HG02938 (cell line): Measurements from ENCODE around the gene KIF17.

ENCODE experiments used
- ATAC-seq: cut with Tn5 transposase; IDR thresholded peaks from one replicate; pipeline ENCODE4 v1.9.1; 2021; ENCODE audit warnings: mild to moderate bottlenecking, moderate library complexity; ENCODE audit not compliant: unreplicated experiment

Gene KIF17

DNA sequence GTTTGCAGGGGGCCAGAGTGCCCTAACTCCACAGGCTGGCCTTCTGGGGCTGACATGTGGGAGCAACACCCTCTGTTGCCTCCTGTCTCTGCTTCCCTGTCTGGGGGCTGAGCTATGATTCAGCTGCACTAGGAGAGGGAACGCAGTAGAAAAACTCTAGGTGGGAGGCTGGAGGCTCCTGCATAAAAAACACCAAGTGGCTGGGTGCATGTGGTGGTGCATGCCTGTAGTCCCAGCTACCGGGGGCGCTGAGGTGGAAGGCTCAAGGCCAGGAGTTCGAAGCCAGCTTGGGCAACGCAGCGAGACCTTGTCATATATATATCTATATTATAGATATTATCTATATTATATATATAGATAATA lies 5.6 kb downstream of the KIF17 start:
- no peak for ATAC-seq

DNA sequence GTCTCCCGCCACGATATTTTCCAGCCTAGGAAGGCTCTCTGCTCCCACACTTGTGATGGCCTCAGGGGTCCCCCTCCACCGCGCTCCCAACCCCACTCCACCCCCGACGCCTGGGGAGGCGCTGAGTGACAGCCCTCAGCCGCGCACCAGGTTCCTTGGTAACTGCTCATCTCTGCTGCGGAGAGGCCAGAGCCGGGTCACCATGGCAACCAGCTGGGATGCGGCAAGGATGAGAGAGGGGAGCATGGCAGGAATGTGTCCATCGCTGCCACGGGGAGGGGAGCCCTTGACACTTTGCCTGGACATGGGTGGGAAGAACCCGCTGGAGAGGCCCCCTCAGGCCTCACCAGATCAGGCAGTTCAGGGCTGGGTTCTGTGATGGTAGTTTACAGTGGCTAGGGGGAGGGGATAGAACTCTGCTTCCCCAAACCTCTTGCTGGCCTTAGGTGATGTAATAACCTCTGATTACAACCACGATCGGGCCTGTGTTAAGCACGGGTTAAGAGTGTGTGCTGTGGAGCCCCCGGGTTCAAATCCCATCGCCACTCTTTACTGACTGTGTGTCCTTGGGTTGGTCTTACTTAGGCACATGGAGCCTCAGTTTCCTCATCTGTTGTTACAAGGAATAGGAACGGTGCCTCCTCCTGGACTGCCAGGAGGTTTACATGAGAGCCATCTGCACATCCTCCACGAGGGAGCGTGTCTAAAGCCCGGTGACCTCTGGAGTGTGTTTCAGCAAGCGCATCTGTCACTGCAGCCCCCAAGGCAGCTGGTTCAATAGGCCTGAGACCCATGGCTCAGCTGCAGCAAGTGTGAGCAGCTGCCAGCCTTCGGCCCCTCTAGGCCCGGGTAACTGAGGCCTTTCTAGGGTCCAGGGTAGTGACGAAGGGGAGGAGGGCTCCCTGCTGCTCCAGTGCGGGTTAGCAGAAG lies 6.3 kb downstream of the KIF17 start:
- ATAC-seq, result no peak

DNA sequence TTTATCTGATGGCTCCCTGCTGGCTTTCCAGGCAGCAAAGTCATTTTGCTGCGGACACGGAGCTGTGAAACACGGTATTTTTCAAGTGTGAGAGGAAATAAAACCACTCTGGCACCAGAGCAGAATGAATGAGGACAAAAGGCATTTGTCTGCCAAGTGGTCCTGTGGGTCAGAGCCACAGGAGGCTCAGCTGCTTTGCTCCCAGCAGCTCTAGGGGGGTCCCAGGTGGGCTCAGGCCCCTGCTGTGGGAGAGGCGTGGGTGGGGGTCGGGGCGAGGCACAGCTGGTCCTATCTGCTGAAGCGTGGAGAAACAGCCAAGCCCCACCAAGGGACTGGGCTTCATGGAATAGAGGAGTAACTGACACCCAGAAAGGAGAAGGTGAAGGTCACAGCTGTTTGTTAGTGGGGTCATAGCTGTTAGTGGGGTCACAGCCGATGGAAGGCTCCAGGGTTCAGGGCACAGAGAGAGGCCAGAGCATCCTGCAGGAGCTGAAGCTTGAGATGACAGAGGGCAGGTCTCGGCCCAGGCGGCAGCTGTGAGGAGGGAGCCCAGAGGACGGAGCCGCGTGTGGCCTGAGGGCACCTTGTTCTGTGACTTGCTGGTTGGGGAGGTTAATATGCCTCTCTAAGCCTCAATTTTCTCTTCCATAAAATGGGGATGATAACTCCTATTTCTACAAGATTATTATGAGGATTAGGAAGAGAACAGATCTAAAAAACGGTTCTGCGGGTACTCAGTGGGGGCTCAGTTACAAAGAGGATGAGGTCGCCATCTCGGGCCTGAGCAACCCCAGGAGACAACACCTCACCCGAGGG lies 7.1 kb downstream of the KIF17 start:
- no peak for ATAC-seq

DNA sequence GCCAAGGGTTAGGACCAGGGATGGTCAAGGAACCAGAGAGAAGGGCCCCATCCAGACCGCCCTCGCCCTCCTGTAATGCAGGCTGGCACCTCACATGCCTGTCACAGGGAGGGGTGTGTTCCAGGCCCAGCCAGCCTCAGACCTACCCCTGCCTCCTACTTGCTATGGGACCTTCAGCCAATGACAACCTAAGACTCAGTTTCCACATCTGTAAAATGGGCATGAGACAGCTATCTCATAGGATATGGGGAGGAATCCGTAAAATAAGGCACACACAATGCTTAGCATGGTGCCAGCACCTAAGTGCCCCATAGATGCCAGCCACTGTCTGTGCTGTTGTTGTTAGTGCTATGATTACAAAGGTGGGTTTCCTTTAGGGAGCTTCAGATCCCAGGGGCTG lies 7.9 kb downstream of the KIF17 start:
- ATAC-seq, result no peak

DNA sequence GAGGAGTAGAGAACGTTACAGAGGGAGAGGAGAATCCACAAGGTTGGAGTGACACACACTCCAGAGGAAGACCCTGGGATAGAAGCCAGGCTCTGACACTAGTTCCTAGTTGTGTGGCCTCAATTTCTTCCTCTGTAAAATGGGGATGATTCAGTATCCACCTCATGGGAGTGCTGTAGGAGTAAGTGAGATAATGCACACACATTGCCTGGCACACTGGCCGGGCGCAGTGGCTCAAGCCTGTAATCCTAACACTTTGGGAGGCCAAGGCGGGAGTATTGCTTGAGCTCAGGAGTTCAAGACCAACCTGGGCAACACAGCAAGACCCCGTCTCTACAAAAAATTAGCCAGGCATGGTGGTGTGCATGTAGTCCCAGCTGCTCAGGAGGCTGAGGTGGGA lies 8.9 kb downstream of the KIF17 start:
- no peak for ATAC-seq

DNA sequence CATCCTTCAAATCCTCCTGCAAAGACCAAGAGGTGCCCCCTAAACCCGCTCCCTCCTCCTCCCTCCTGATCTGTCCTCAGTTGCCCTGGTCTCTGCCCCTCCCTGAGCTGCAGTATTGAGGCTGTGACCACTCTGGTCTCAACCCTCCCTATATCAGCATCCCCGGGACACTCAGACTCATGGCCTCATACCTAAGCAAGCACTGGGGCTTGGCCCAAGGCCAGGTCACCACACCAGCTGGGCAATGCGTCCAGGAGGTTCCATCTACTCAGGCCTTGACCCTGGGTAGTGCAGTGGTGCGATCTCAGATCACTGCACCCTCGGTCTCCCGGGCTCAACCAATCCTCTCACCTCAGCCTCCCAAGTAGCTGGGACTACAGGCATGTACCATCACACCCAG lies 9.8 kb downstream of the KIF17 start:
- no peak for ATAC-seq

DNA sequence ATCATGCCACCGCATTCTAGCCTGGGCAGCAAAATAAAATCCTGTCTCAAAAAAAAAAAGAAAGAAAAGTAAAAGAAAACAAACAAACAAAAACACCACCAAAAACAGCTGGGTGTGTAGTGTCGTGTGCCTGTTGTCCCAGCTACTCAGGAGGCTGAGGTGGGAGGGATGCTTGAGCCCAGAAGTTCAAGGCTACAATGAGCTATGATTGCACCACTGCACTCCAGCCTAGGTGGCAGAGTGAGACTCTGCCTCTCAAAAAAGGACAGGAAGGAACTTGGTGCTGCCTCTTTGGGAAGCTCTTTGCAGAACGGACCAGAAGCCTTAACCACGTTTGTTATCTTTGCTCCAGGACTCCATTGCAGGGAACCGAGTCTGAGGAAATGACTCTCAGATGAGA lies 11.0 kb downstream of the KIF17 start:
- no peak for ATAC-seq

DNA sequence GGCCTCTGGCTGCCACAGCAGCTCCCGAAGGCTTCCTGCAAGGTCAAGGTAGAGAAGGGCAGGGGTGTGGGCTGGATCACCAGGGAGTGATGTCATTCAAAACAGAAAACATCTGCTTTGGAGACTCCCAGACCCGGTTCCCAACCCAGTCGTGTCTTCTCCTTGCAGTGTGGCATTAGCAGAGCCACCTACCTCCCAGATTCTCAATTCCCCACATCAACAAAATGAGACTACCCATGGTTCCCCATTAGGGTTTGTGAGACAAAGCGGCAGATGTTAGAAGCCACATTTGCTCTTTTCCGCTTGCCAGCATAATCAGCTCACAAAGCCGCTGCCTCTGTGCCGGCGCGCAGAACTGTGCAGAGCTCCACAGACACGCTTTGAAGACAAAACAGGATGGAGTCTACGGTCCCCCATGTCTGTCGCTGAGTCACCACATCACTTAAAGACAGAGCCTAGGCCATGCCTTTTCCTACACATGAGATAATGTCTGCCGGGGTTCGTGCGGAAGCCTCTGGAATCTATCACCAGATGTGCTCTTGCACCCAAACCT lies 12.5 kb downstream of the KIF17 start:
- ATAC-seq, result no peak

DNA sequence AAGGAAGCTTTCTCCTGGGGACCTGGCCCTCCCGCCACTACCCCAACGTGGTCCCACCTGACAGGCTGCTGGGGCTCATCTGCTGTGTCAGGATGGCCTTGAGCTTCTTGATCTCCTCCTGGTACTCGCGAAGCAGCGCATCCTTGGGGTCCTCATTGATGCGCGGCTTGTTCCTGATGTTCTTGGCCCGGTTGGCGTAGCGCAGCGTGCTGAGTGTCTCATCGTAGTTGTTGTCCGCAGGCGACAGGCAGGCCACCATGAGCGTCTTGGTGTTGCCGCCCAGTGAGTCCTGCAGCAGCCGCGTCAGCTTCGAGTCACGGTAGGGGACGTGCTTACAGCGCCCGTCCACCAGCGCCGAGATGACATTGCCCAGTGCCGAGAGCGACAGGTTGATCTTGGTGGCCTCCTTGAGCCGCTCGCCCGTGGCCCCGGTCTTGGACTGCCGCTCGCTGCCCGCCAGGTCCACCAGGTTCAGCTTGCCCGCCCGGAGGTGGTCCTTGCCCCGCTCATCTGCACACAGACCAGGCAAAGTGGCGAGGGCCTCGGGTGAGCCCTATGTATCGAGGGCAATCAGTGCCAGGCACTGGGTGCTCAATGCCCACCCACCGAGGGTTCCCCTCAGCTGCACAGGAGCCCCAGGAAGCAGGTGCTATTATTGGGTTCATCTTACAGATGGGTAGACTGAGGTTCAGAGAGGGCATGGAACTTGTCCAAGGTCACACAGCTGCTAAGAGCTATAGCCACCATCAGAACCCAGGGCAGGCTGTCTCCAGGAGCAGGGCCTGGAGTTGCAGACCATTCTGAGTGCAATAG lies 13.2 kb downstream of the KIF17 start:
- ATAC-seq, result no peak

DNA sequence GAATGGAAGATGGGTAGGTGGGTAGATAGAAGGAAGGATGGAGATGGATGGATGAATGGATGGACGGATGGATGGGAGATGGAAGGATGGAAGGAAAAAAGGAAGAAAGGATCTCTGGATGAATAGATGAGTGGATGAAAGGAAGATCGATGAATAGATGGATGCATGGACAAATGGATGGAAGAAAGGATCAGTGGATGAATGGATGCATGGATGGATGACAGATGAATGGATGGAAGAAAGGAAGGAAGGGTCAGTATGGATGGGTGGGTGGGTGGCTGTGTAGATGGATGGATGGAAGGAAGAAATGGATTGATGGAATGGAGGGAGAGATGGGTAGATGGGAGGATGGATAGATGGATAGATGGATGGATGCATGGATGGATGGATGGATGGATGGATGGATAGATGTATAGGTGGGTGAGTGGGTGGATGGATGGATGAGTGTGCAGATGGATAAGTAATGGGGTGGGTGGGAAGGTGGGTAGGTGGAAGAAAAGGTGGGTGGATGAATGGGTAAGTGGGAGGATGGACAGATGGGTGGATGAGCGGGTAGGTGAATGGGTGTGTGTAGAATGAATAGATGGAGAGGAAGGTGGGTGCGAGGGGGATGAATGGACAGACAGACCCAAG lies 14.6 kb downstream of the KIF17 start:
- no peak for ATAC-seq

DNA sequence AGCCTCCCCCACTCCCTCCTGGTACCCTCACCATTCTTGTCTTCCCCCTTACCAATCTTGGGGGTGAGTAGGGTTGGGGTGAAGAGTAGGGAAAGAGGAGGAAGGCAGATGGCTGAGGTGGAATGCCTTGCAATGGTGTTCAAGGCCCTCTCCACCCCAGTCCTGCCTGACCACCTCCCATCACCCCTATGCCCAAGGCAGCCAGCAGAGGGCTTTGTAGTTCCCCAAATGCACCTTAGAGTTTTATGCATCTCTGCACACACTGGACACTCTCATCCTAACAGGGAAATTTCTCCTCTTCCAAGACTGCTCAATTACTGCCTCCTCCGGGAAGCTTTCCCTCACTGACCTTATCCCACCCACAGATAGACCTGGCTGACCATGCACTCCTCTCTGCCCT lies 15.4 kb downstream of the KIF17 start:
- ATAC-seq, result no peak

DNA sequence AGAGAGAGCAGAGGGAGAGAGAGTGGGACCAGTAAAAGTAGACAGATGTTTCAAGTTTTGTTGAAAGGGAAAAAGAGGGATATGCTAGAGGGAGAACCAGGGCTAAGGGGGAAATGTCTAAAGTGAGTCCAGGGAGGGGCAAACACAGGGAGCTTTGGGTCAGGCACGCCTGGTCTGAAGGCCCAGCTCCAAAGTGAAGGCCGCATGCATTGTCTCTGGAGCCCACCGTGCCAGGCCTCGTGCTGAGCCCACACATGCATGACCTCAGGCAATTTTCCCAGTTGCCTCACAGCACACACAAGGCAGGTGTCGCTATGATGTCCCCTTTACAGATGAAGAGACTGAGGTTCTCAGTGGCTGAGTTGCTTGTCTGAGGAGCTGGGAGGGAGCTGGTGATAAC lies 16.0 kb downstream of the KIF17 start:
- no peak for ATAC-seq

DNA sequence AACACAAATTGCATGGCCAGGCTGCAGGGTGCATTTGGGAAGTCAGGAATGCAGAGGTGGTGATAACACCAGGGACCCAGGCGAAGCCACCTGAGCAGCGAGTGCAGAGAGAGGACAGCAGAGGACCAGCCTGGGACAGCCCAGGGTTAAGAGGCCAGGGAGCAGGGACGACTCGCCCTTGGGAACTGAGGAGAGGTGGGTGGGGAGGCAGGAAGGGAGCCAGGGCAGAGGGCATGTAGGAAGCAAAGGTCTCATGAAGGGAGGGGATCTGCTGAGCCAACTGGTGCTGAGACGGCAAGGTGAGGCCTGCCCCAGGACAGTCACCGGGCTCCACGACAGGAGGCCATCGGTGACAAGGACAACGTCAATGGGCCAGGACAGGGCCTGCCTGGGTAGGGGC lies 16.4 kb downstream of the KIF17 start:
- ATAC-seq, result no peak

DNA sequence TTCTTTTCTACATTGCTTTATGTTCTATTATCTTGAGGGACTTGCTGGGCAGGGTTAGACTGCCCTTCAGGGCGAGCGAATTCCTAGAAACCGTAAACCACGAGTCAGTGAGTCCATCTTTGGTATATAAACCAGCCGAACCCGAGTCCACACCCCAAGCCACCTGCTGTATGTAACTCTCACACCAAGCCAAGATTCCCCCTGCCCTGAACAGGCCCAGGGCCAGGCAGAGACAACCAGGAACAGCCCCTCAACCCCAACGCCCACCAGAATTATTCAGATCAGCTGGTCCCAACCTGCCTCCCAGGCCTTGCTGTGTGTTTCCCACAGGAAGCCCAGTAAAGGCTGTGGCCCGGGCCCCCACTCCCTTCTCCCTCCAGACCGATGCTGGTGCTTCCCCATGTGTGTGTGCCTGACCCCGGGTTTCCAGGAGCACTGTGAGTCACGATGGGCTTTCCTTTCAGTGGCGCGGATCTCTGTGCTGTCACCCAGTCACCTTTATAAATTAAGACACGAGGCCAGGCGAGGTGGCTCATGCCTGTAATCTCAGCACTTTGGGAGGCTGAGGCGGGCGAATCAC lies 17.1 kb downstream of the KIF17 start:
- no peak for ATAC-seq

DNA sequence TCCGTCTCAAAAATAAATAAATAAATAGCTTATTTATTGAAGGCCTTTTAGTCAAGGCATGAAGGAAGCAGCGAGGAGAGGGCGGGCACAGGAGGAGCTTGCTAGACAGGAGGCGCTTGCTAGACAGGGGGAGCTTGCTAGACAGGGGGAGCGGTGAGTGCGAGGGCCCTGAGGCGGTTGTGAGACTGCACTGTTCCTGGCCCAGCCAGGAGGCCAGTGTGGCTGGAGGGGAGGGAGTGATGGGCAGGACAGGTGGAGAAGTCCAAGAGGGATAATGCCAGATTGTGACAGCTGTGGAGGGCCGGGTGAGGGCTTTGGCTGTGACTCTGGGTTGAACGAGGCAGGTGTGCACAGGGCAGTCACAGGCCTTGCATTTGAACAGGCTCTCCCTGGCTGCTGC lies 18.2 kb downstream of the KIF17 start:
- no peak for ATAC-seq

DNA sequence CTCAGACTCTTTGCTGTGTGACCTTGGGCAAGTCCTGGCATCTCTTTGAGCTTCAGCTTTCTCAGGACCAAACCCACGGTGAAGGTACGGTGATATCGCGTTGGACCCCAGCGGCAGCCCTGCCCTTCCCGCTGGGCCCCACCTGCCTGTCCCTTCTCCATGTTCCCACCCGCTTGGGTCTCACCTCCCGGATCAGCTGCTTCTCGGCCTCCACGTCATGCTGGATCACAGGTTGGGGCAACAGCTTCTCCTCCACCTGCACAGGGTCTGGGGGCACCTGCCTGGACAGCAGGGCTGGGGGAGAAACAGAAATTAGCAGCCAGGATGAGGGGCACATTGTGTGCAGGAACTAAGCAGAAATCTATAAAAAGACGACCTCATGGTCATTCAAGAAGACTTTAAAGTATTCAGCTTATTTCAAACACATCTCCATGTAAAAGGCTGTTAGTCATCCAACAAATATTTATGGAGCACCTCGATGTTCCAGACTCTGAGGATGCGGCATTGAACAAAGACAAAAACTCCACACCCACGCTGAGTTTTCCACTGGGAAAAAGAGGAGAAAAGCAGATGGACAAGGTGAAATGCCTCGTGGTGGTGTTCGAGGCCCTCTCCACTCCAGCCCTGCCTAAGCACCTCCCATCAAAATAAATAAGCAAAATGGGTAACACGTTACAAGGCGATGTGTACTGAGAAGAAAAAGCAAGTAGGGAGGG lies 19.5 kb downstream of the KIF17 start:
- no peak for ATAC-seq

DNA sequence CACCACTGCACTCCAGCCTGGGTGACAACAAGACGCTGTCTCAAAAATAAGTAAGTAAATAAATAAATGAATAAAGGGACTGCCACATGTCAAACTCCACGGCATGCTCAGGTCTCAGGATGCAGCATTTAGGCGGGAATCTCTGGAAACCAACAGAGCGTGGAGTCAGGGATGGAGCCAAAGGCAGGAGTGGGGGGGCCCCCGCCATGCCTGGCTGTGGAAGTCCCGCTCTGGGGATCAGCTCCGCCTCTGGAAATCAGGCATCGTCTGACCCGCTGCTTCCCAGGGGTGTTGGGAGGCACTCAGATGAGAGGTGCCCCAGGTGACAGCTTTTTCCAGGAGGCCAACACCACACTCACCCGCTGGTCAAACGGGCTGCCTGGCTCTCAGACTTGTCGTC lies 20.2 kb downstream of the KIF17 start:
- ATAC-seq, result no peak

DNA sequence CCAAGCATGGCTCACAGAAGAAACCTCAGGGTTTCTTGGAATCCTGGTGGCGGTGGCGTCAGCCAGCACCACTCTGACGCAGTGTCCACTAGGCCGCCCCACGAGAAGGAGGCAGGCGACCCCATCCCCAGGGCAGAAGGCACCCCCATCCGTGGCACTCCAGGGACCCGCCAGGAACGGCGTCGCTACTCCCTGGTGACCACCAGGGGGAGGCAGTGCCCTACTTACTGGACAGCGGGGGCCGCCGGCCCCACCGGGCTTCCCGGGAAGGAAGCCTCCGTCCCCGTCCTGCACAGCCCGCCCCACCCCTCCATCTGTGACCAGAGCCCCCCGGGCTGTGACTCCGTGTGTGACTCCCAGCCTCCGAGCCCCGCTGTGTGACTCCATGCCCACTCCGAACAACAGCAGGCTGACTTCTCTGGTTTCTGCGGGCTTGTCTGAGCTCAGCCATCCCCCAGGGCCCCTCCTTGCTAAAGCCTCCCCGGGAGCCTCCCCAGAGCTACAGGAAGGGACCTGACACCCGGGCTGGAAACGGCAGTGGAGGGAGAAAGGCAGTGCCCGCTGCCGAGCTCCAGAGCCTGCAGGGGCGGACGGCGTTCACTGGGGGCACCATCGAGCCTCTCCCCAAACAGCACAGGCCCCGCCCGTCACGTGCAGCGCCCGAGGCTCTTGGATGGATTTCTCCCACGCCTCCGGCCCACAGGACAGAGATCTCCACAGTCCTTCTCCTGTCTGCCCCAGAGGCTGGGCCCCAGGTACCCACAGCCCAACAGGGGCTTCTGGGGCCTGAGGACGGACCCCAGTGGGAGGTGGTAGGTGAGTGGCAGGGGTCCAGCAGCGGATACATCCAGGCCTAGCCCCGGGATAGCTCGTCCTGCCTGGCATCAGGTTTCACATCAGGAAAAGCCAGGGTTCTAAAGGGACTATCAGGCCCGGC lies 21.1 kb downstream of the KIF17 start:
- ATAC-seq, result peak; percentile 62

DNA sequence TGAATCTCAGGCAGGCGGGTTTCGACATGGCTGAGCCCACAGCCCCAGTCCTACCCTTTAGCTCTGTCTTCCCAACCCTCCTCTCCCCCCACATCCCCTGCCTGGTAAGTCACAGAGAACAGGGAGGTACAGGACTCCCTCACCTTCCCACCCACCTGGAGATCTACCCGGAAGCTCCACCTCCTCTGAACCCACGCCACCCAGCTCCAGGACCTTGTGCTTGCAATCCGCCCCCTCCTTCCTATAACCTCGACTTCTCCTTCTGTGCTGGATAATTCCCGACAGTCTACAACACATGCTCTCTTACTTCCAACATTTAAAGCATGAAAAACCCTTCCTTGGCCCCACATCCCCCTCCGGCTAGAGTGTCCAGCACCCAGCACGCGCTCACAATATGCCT lies 22.3 kb downstream of the KIF17 start:
- ATAC-seq, result no peak
